ENCODE data around the gene PROB1. TPM values are rescaled to one million over a fixed set of nuclear protein-coding genes. Genes with fewer than 3 reads are reported as not detected.

Gene PROB1
- 3.7 and 4.1 TPM in 2 replicates for total RNA-seq

GRCh38 chr5:139394654-139395566, at the start of gene PROB1:
Gene PROB1 (minus strand): TSS chr5:139395104. CDS start chr5:139395081, 23 bp downstream.

GRCh38 chr5:139439013-139439903, 44.4 kb upstream of the PROB1 start, which contains the start of gene DNAJC18:
Gene DNAJC18 (minus strand): TSS chr5:139439525. CDS start chr5:139439445, 80 bp downstream.

GRCh38 chr5:139403787-139404483, 9.0 kb upstream of the PROB1 start, which contains the start of gene SPATA24:
Gene SPATA24 (minus strand): TSS chr5:139404089. CDS start chr5:139404060, 29 bp downstream.

GRCh38 chr5:139389701-139390638, 4.9 kb downstream of the PROB1 start, which contains the start of gene MZB1:
Gene MZB1 (minus strand): TSS chr5:139389913. CDS start chr5:139389856, 57 bp downstream.

GRCh38 chr5:139383275-139383992, 11.5 kb downstream of the PROB1 start, which contains the start of gene SLC23A1:
Gene SLC23A1 (minus strand): TSS chr5:139383297. CDS start chr5:139383253, 44 bp downstream.

GRCh38 chr5:139341689-139342422, 53.0 kb downstream of the PROB1 start, which contains the start of gene PAIP2:
Gene PAIP2 (plus strand): TSS chr5:139341854. CDS start chr5:139363785, 21,931 bp downstream.

Other genes starting within 250 kb of the PROB1 start
- gene SIL1, start 196.7 kb downstream of the PROB1 start, total RNA-seq = 49.6 and 50.4 TPM in 2 replicates
- gene MATR3, start 101.4 kb downstream of the PROB1 start, total RNA-seq = 185 and 316 TPM in 2 replicates
- 109 and 120 TPM in 2 replicates for gene PAIP2, start 53.2 kb downstream of the PROB1 start, total RNA-seq
- gene SLC23A1, start 11.8 kb downstream of the PROB1 start, total RNA-seq = not detected in 2 replicates
- gene MZB1, start 5.2 kb downstream of the PROB1 start, total RNA-seq = 0.22 and 0.26 TPM in 2 replicates
- gene SPATA24, start 9.0 kb upstream of the PROB1 start, total RNA-seq = 9.5 and 12.7 TPM in 2 replicates
- gene DNAJC18, start 44.4 kb upstream of the PROB1 start, total RNA-seq = 7.3 and 7.8 TPM in 2 replicates
- 372 and 475 TPM in 2 replicates for gene ECSCR, start 67.6 kb upstream of the PROB1 start, total RNA-seq
- gene SMIM33, start 75.9 kb upstream of the PROB1 start, total RNA-seq = not detected in 2 replicates
- gene STING1, start 87.7 kb upstream of the PROB1 start, total RNA-seq = 33.7 and 42.6 TPM in 2 replicates
- 54.3 and 55.1 TPM in 2 replicates for gene UBE2D2, start 166.2 kb upstream of the PROB1 start, total RNA-seq

Measured in dermis lymphatic vessel endothelial cell (primary cell).